Astrocyte (in vitro differentiated cells and primary cell): ENCODE results near the gene POLR2H. TPM values are rescaled to one million over a fixed set of nuclear protein-coding genes. Genes with fewer than 3 reads are reported as not detected.

Experiments
- DNase-seq: peaks from one replicate; pipeline ENCODE4 v3.0.0-alpha.2; 2010; ENCODE audit warnings: low read depth
- FAIRE-seq: peaks from 2 replicates; lab custom pipeline; 2011; peaks lifted over from hg19 to GRCh38; lab: Jason Lieb, UNC
- H2AFZ ChIP-seq: 2 replicates; pipeline ENCODE4 v1.6.0; 2012; ENCODE audit warnings: low read depth, low read length, inconsistent platforms
- H3K27ac ChIP-seq: 2 replicates; pipeline ENCODE4 v1.5.1; 2011; ENCODE audit warnings: low read depth, low read length, inconsistent platforms
- H3K27me3 ChIP-seq: 2 replicates; pipeline ENCODE4 v1.6.0; 2011; ENCODE audit warnings: low read length, inconsistent platforms; ENCODE audit not compliant: insufficient read depth
- H3K36me3 ChIP-seq: 2 replicates; pipeline ENCODE4 v1.5.1; 2011; ENCODE audit warnings: low read length, inconsistent platforms; ENCODE audit not compliant: insufficient read depth
- H3K4me1 ChIP-seq: 2 replicates; pipeline ENCODE4 v1.5.1; 2011; ENCODE audit warnings: low read length, inconsistent platforms; ENCODE audit not compliant: insufficient read depth
- H3K4me2 ChIP-seq: 2 replicates; pipeline ENCODE4 v1.6.0; 2012; ENCODE audit warnings: low read length, inconsistent platforms
- H3K4me3 ChIP-seq: 2 replicates; pipeline ENCODE4 v1.5.1; 2011; ENCODE audit warnings: low read depth, mild to moderate bottlenecking, low read length, inconsistent platforms; ENCODE audit not compliant: insufficient read depth
- H3K79me2 ChIP-seq: 2 replicates; pipeline ENCODE4 v1.6.0; 2012; ENCODE audit warnings: mild to moderate bottlenecking, low read length, inconsistent platforms; ENCODE audit not compliant: insufficient read depth
- H3K9ac ChIP-seq: 2 replicates; pipeline ENCODE4 v1.6.0; 2012; ENCODE audit warnings: mild to moderate bottlenecking, low read length, inconsistent platforms
- H3K9me3 ChIP-seq: 2 replicates; pipeline ENCODE4 v1.5.1; 2012; ENCODE audit warnings: low read depth, mild to moderate bottlenecking, low read length, inconsistent platforms; ENCODE audit not compliant: insufficient read depth
- H4K20me1 ChIP-seq: 2 replicates; pipeline ENCODE4 v1.6.0; 2012; ENCODE audit warnings: low read length, inconsistent platforms; ENCODE audit not compliant: insufficient read depth
- H3K27ac Mint-ChIP-seq: one replicate; pipeline ENCODE4 v1.8.0; 2021; ENCODE audit warnings: mild to moderate bottlenecking, mixed read lengths; ENCODE audit not compliant: unreplicated experiment
- H3K27me3 Mint-ChIP-seq: one replicate; pipeline ENCODE4 v1.8.0; 2021; ENCODE audit warnings: low read depth, mixed read lengths; ENCODE audit not compliant: unreplicated experiment
- H3K36me3 Mint-ChIP-seq: one replicate; pipeline ENCODE4 v1.8.0; 2021; ENCODE audit warnings: low read depth, mixed read lengths; ENCODE audit not compliant: unreplicated experiment
- H3K4me1 Mint-ChIP-seq: one replicate; pipeline ENCODE4 v1.8.0; 2021; ENCODE audit warnings: low read depth, mixed read lengths; ENCODE audit not compliant: unreplicated experiment
- H3K4me3 Mint-ChIP-seq: one replicate; pipeline ENCODE4 v1.8.0; 2021; ENCODE audit warnings: mild to moderate bottlenecking, moderate library complexity, mixed read lengths; ENCODE audit not compliant: unreplicated experiment
- H3K9me3 Mint-ChIP-seq: one replicate; pipeline ENCODE4 v1.8.0; 2021; ENCODE audit warnings: mild to moderate bottlenecking, mixed read lengths; ENCODE audit not compliant: unreplicated experiment
- CTCF ChIP-seq: IDR thresholded peaks from 2 replicates; pipeline ENCODE4 v1.5.1; 2011; ENCODE audit warnings: low read depth, mild to moderate bottlenecking, inconsistent platforms, low read length, moderate library complexity; ENCODE audit not compliant: insufficient read depth
- EZH2 ChIP-seq: IDR thresholded peaks from 2 replicates; pipeline ENCODE4 v1.6.1; 2012; ENCODE audit warnings: mild to moderate bottlenecking, low read length, inconsistent platforms; ENCODE audit not compliant: insufficient read depth
- total RNA-seq: library from RNA; stranded (reverse); gene quantifications from 2 replicates; pipeline ENCODE4 v1.2.1, GENCODE V29; 2021

Gene POLR2H
- total RNA-seq, 1 donor from 2014 or later = 63.2 TPM

GRCh38 chr3:184380627-184381260, 19.2 kb downstream of the POLR2H start:
- Histone ChIP-seq H3K27me3 (peaks cover 43% of the 10 kb centered on the region), H3K4me1 (peaks cover 5% of the 10 kb centered on the region)
- FAIRE-seq = no peak

GRCh38 chr3:184381261-184382224, 20.0 kb downstream of the POLR2H start:
- no peak for FAIRE-seq
- H3K4me3 ChIP-seq = no peak overlapping the region
- H3K4me2 ChIP-seq = peak overlapping the region; percentile 44

More at GRCh38 chr3:184380627-184381260, 19.2 kb downstream of the POLR2H start:
- TF ChIP-seq CTCF (no peak), EZH2 (peak; percentile 100)
- H3K9ac ChIP-seq = no peak overlapping the region
- no peak overlapping the region for H3K27ac Mint-ChIP-seq
- no peaks in the 10 kb centered on the region for H3K36me3 ChIP-seq
- peak overlapping the region; percentile 69 for H3K4me3 Mint-ChIP-seq
- no peak for DNase-seq
- H3K79me2 ChIP-seq = no peaks in the 10 kb centered on the region
- H3K9me3 ChIP-seq = no peaks in the 10 kb centered on the region
- H3K4me3 ChIP-seq = peak overlapping the region; percentile 37
- peak overlapping the region; percentile 69 for H2AFZ ChIP-seq
- peak overlapping the region; percentile 82 for H3K4me2 ChIP-seq
- H3K4me1 Mint-ChIP-seq = peaks cover 18% of the 10 kb centered on the region
- H3K27ac ChIP-seq = no peak overlapping the region
- H4K20me1 ChIP-seq = no peaks in the 10 kb centered on the region
- H3K36me3 Mint-ChIP-seq = peaks cover 2% of the 10 kb centered on the region
- no peaks in the 10 kb centered on the region for H3K9me3 Mint-ChIP-seq
- peaks cover 58% of the 10 kb centered on the region for H3K27me3 Mint-ChIP-seq

More at GRCh38 chr3:184381261-184382224, 20.0 kb downstream of the POLR2H start:
- Mint-ChIP-seq H3K36me3 (peaks cover 2% of the 10 kb centered on the region), H3K4me3 (peak overlapping the region; percentile 69), H3K4me1 (peaks cover 18% of the 10 kb centered on the region), H3K9me3 (no peaks in the 10 kb centered on the region), H3K27me3 (peaks cover 53% of the 10 kb centered on the region), H3K27ac (no peak overlapping the region)
- no peaks in the 10 kb centered on the region for H3K9me3 ChIP-seq
- peak overlapping the region; percentile 69 for H2AFZ ChIP-seq
- peaks cover 5% of the 10 kb centered on the region for H3K4me1 ChIP-seq
- H3K27ac ChIP-seq = no peak overlapping the region
- no peak for DNase-seq
- TF ChIP-seq EZH2 = peak; percentile 6
- no peak for TF ChIP-seq CTCF
- no peak overlapping the region for H3K9ac ChIP-seq
- H3K79me2 ChIP-seq = no peaks in the 10 kb centered on the region
- H3K36me3 ChIP-seq = no peaks in the 10 kb centered on the region
- no peaks in the 10 kb centered on the region for H4K20me1 ChIP-seq
- peaks cover 43% of the 10 kb centered on the region for H3K27me3 ChIP-seq
